DMS114 treated with DMSO at 0.1 percent for 48 hours (cell line): ENCODE measurements around the gene RXRA.

ENCODE experiments used
- DNase-seq: peaks from one replicate; lab custom pipeline; 2025; ENCODE audit not compliant: unreplicated experiment; lab: John Stamatoyannopoulos, UW

RXRA gene

DNA sequence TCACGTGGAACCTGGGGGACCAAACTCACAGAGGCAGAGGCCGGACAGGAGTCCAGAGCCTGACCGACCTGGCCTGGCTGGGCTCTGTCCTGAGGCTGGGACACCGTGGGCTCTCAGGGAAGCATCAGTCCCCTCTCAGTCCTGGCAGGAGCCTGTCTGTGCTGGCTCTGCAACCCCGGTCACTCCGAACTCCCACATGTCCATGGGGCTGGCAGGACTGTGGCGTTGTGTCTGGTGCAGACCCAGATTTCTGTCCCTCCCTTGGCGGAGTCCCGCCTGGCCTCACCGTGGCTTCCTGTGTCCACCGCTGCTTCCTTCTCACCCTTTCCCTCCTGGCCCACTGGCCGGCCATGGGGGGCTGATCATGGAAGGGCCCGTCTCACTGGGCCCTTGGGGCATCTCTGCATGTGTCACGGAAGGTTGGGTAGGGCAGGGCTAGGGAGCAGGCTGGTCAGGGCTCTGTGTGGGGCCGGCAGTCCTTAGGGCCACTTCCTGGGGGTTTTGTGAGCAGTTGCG, 68.8 kb downstream of the RXRA start:
- DNase-seq = no peak

DNA sequence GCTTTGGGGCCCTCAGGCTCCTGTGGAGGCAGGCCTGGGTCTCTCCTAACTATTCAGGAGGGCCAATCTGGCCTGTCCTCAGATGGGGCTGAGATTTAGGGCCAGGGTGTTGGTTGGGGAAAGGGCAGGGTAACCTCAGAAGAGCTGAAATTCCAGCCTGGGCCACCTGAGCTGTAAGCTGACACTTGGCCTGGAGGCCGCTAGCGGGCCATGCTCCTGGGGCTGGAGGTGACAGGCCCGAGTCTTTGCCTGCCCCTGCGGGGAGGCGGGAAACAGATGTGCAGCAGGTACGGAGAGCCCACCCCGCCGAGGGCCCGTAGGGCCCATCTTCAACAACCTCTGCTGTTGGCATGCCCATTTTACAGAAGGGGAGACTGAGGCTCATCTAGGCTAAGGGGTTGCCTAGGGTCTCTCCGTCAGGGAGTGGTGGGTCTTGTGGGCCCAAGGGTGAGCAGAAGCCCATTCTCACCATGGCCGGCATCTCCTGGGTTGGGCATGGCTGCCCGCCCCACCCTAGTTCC, 69.5 kb downstream of the RXRA start:
- DNase-seq = no peak

DNA sequence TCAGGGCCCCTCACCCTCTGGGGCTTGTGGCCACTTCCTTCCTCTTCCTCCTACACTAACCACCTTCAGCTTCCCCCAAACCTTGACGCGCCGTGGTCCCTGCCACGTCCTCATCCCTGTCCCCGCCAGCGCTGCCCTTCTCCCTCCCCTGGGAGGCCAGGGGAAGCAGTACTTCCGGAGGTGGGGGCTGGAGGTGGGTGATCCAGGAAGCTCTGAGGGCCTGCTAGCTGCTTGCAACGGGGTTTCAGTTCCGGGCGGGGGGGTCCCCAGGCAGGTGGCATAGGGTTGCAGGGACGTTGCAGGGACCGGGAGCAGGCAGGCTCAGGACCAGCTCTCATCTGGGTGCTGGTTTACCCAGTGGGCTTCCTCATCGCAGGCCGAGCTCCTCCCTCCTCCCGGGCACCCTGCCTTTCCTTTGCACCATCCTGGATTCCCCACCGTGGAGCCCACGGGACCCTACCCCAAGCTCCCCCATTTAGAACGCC, 70.0 kb downstream of the RXRA start:
- DNase-seq = no peak

DNA sequence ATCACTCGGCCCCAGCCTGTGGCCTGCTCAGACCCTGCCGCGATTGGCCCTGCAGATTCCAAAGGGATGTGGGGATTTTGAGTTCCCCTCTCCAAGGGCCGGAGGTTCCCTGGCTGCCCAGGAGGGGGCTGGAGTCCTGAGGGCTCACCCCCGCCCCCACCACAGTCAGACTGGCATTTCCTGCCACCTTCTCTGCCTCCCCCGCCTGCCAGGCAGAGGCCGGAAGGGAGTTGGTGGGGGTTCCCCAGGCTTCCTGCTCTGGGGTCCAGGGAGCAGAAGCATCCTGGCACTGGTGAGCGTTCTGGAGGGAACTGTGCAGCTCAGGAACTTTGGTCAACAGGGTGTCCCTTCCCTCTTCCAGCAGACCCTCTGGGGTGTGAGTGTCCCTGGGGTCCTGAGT, 70.6 kb downstream of the RXRA start:
- no peak for DNase-seq

DNA sequence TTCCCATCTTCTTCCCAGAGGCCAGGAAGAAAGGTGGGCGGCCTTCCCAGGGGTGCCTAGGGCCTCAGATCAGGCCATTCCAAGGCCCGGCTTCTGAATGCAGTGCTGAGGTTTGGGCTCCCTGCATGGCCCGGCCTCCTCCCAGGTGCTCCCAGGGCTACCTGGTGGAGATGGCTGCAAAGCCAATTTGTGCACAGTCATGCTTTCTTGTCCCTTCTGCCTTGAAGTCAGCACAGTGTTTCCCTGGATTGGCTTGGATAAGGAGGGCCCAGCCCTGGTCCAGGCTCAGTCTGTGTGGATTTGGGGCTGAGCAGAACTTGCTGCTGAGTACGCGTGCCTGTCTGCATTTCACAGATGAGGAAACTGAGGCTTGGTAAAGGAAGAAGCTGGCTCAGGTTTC, 72.5 kb downstream of the RXRA start:
- DNase-seq = no peak

DNA sequence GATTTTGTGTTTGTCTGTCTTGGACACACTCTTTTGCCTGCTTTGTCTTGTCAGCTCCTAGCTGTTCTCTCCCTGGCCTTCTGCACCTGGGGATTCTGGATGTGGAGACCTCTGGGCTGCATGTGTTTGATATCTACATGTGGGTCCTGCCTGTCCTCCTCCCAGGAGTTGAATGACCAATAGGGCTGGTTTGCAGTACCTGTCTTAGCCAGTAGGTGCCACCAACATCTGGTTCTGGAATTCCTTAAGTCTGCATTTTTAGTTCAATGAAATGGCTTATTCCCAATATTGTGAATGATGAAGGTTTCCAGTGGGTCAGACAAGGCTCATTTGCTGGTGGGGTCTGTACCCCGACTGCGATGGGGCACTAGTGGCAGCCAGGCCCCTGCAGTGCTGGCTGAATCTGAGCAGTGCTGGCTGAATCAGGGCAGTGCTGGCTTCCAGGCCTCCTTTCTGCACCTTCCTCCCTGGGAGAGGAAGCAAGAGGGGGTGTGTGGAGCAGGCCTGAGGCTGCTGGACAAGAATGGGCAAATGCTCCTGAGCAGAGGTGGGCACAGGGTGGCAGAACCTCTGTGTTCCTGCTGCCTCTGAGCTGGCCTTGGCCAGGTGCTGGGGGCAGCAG, 73.3 kb downstream of the RXRA start:
- peak; percentile 1 for DNase-seq

DNA sequence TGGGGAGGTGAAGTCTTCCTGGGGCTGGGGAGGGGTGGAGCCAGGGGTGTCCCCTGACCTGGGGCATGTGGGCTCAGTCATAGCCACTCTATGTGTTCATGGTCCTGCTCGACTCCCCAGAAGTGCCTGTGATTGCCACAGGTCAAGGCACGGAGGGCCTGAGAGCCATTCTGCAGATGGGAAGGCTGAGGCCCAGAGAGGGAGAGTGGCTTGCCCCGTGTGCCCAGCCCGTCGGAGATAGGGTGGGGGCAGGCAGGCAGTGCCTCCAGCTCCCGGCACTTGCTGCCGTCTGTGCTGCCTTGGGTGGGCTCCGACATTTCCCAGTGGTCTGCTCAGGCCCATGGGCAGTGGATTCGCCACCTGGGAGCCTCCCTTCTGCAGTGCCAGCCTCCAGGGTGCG, 74.0 kb downstream of the RXRA start:
- DNase-seq = no peak

DNA sequence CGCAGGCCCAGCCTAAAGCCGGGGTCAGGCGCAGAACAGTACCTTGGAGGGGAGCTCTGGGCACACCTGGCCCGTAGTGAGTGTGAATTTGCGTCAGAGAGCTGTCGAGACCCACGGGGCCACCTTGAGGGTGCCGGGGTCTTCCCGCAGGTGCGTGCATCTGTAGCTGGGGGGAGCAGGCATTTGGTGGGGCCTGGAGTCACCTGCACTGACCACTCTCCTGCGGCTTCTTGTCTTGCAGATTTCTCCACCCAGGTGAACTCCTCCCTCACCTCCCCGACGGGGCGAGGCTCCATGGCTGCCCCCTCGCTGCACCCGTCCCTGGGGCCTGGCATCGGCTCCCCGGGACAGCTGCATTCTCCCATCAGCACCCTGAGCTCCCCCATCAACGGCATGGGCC, 75.1 kb downstream of the RXRA start:
- DNase-seq = no peak

DNA sequence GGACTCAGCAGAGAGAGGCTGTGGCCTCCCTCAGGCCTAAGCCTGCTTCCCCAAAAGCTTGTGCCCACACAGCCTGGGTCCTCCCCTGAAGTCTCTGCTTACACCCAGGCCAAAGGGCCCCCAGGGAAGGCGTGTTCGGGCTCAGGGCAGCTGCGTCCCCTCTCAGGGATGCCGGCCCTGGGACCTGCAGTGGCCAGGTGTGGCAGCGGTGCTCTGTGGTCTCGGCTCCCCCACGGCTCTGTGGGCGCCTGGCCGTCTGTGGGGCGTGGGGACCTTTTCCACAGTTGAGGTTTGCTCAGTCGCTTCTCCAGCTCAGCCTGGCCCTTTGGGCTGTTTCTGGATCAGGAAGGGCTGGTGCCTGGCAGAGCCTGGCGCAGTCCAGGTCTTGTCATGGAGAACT, 75.9 kb downstream of the RXRA start:
- no peak for DNase-seq

DNA sequence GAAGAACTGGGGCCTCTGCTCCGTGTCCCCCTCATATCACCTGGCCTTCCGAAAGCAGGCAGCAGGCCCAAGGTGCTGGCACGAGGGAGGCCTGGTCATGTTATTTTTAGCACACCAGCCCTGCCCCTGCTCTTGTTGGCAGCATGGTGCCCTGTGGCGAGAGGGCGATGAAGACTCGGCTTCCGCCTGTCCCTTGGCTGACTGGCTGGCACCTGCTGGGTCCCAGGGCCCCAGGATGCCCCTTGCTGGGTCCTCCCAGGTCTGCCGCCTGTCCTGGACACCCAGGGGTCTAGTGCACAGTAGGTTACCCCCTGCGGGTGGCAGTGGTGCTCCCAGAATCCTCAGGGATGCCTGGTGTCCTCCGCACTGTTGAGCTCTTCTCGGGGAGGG, 77.0 kb downstream of the RXRA start:
- DNase-seq = no peak

DNA sequence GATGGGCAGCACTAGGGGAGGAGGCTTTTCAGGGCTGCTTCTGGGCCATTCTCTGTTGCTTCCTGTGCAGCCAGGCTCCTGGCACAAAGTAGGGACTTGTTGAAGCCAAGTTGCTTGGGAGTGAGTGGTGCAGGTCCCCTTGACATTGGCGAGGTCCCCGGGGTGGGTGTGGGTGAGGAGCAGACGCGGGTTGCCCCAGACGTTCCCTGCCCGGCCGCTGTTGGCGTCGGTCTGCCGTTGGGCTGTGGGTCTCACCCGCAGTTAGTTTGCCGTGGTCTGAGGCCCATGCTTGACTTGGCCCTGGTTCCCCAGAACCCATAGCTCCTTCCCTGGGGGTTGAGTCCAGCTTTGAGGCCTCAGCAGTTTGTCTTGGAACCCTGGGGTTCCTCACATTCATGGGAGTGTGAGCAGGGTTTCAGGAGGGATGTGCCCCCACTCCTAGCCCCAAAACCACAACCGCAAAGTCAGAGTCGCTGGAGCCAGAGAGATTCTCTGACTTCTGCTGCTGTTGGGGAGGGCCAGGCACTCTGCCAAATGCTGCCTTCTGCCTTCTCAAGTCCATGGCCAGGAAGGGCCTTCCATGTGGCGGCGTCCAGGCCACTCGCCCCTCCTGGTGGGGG, 77.5 kb downstream of the RXRA start:
- no peak for DNase-seq

DNA sequence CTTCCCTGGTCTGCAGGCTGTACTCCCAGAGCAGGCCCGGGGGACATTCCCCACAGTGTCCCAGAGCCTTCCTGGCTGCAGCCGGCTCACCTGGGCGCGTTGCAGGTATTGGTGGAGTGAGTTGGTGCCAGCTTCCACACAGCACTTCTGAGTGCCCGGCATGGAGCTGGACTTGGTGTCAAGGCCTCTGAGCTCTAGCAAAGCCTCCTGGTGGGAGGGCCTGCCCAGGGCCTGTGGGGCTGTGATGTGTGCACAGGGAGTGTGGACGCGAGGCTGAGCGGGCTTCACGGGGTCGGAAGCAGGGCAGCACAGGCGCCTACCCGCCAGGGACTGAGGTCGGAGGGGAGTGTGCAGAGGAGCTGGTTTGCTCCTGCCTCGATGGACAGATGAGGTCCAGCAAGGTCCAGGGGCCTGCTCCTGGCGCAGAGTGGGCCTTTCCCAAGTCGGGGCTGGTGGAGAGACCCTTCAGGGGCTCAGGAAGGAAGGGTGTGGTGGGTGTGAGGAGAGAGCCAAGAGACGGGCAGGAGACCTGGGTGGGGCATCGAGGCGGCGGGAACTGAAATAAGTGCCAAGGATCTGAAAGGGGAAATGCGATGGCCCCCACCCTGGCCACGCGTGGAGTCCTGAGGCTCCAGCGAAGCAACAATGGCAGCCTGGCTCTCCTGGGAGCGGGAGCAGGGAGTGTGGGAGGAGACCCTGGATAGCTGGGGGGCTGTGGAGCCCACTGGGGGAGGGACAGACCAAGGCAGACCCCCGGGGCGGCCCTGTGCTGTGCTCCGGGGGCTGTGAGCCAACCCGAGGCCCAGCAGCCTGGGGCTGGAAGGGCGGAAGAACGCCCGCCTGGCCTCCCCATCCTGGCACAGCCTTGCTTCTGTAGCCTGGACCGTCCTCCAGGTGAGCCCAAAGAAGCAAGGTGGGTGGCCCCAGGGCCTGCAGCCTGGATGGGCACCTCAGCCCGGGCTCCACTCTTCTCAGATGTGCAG, 78.4 kb downstream of the RXRA start:
- DNase-seq = no peak

DNA sequence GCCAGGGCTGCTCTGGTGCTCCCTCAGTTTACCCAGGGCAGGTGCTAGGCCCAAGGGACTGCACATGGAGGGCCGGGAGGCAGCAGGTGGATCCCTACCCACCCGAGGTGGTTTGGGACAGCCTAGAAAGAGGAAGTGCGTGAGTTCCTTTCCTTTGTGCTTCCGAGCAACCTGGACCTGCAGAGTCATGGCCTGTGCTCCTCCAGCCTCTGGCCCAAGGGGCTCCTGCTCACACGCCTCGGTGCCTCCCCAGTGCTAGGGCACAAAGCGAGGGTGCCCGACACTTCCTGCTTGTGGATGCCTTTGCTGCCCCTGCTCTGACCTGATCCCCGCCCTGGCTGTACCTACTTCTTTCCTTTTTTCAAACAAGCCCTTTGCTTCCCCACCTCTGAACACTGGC, 79.3 kb downstream of the RXRA start:
- no peak for DNase-seq

DNA sequence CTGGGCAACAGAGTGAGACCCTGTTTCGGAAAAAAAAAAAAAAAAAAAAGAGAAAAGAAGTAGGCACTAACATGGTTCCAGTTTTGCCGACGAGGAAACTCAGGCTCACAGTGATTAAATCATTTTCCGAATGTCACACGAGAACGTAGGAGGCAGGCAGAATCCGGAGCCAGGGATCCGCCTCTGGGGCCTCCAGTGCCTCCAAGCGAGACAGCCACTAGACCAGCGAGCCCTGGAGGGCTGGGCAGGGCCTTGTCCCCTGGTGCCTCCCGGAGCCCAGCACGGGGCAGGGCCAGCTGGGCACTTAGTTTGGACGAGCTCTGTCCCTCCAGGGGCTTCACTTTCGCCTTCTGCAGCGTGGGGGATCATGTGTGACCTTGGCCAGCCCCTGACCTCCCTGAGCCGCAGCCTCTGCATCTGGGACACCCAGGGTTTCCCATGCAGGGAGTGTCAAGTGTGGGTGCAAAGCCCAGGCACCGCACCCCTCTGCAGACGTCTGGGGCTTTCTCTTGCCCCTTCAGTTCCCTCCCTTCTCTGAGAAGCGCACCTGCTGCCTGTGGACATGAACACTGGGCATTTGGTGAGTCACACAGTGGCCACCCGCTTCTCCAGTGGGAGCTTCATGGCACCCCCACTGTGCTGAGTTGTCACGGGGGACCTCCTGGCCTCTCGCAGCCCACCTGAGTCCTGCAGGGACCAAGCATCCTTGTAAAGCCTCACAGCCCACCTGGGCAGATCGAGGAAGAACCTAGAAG, 80.3 kb downstream of the RXRA start:
- DNase-seq = no peak

DNA sequence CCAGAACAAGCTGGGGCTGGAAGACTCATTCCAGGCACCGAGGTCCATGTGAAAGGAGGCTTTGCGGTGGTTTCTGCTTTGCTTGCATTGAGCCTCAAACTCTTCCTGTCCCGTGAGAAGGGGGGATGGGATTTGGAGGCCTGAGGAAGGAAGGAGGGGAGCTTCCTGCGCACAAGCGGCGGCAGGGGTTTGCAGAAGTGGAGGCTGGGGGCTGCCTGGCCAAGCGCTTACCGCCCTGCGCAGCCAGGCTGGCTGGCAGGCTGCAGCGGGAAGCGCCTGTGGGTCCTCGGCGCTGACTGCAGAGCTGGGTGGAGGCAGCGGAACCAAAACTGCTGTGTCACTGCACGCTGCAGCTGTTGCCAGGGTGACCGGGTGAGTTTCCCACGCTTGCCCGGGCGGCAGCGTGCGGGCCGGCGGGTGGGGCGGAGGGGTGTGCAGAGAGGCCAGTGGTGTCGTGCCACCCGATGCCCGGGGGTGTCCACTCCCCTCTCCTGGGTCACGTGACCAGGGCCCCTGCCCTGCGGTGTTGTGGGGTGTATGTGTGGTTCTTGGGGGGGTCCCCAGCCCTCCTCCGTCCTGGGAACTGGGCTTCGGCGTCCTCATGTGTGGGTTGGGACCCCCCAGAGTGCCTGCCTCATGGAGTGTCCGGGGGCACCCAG, 81.0 kb downstream of the RXRA start:
- DNase-seq = no peak

DNA sequence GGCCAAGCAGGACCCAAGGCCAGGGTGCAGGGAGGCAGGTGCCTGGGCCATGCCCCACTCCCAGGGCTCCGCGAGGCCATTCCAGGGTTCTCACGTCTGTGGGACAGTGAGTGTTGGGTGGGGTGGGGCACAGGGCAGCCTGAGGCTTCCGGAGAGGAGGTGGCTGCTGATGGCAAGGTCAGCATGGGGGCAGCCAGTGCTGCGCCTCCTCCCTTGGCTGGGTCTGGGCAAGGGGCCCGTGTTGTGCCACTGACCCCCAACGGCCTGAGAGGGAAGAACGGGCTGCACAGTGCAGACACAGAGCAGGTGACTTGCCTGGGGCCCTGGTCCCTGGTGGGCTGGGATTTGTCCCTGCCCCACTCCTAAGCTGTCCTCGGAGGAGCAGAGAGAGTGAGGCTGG, 82.1 kb downstream of the RXRA start:
- DNase-seq = no peak

DNA sequence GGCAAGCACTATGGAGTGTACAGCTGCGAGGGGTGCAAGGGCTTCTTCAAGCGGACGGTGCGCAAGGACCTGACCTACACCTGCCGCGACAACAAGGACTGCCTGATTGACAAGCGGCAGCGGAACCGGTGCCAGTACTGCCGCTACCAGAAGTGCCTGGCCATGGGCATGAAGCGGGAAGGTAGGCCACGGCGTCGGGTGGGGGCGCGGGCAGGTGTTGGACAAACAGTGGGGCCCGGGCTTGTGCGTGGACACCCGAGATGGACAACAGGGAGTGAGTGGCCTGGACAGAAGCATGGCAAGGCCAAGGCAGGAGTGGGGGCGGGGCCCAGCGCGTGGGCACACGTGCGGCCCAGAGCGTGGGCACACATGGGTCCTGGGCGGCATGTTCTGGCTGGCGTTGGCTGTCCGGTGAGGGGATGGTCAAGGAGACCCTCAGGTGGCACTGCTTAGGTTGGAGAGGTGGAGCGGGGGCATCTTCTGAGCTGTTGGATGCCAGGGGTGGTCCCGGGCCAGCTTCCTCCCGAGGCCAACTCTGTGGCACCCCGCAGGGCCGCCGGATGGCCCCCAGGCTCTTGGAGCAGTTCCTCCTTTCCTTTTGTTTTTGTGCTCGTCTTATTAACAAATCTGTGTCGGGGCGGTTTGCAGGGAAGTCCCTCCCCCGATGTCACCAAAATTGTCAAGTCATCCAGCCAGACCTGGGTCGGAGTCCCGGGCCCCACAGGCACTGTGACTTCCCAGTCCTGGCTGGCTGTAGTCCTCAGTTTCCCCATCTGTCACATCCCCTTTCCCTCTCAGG, 82.9 kb downstream of the RXRA start:
- DNase-seq = no peak

DNA sequence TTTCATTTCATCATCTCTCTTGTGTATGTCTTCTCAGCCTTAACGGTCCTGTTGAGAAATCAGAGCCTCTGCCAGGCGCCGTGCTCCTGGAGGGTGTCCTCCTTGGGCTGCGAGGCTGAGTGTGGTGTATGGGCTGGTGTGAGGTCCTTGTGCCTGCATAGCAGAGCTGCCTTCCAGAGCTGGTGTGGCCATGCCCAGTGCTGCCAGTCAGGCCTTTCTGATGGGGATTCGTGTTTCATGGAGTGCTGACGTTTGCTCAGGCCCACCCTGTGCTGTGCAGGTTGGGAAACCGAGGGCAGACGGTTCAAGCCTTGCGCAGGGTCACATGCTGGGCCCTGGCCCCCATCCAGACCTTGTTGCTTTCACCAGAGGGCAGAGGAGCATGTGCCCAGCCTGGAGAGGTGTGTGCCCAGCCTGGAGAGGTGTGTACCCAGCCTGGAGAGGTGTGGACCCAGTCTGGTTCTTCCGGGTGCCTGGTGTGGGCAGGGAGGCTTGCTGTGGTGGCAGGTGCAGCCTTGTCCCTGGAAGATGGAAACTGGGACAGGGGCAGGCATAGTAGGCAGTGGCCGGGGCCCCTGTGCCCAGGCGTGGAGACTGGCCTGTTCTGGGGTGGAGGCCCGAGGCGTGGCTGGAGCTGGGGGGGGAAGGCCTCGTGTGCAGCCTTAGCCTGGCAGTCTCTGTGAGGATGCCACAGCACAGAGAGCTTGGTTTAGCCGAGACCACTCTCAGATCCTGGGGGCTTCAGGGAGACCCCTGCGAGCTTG, 84.0 kb downstream of the RXRA start:
- DNase-seq = no peak

DNA sequence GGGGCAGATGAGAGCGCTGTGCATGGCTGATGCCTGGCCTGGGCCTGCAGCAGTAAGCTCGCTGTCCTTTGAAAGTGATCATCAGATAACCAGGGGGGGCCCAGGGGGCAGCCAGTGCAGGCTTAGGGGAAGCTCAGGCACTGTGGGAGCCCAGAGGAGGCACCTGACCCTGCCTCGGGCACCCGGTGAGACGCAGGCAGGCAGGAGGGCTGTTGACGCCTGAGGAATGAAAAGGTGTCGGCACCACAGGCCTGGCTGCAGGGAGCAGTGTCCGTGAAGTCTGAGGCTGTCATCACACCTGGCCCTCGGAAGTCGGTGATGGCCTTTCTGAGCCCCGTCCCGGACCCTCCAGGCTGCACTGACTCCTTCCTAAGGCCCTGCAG, 84.6 kb downstream of the RXRA start:
- no peak for DNase-seq
